ENCODE measurements around the gene IL9. TPM values are rescaled to one million over a fixed set of nuclear protein-coding genes. Genes with fewer than 3 reads are reported as not detected.
A peak's percentile ranks its signal among the peaks of the same experiment; 100 is the strongest.

The IL9 gene
- total RNA-seq, result not detected
- not detected for polyA plus RNA-seq
- long read RNA-seq, donor 1, result 0 reads
- long read RNA-seq, donor 2, result 0 reads
- long read RNA-seq, donor 3, result 0 reads
- long read RNA-seq, donor 4, result 0 reads

DNA sequence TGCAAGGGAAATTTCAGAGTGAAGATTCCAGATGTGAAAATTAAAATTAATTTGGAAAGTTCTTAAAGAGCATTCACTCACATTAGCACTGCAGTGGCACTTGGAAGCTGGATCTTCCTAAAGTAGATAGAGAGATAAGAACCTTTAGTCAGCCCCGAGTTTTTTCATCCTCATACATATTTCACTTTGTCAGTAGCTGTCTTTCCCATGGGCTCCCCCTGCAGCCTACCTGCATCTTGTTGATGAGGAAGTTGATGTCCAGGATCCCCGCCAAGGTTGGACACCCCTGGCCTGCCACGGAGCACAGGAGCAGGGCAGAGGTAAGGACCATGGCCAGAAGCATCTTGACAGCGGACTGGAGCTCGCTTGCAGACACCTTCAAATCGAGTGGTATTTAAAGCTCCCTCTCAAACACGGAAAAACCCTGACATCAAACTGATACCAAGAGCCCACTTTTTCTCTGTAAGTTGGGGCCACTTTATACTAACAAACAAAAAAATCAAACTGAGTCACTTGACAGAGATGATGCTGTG, at the start of gene IL9:
Gene IL9, minus strand, starts transcription at position 368 of the 533 bp plus-strand sequence. Its CDS starts 25 bp downstream, at position 343.
- intact Hi-C loops (cut with DNase I), result no loop called here
- 31% methylated on average over 7 of the region's 7 CpGs for WGBS
- H3K27me3 ChIP-seq (ENCODE audit: control insufficient read depth, insufficient read depth), result no peaks in the 10 kb centered on the region

DNA sequence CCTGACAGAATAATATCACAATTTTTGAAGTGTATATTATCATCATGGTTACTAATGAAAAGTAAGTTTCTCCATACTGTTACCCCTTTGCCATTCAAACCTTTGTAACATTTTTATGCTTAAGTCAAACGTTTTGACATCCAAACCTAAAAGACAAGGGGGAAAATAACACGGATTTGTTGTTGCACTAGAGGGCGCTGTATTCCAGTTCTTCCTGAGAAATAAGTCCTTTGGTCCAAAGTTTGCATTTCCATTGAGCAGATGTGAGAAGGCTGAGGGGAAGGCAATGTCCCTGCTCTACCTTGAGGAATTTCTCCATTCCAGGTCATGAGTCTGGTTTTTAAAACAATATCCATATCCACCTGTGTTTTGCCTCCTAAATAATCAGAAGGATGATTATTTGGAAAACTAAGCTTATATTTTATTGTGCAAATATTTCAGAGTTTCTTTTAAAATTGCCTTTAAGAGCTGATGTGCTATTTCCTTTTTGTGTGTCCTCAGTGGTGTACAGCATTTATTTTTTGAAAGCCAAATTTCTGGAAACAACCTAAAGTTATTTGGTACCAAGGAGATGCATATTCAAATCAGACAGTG, 49.4 kb upstream of the IL9 start:
- ATAC-seq, result peak; percentile 26 to 54
- Histone ChIP-seq H3K27me3 (ENCODE audit: control insufficient read depth, insufficient read depth) (no peaks in the 10 kb centered on the region), H3K4me3 (ENCODE audit: low read length) (no peak overlapping the region), H3K4me1 (ENCODE audit: control insufficient read depth, insufficient read depth, low read length) (no peaks in the 10 kb centered on the region), H3K9me3 (ENCODE audit: control insufficient read depth, low read length) (no peaks in the 10 kb centered on the region), H3K27ac (ENCODE audit: low read length) (no peak overlapping the region)
- intact Hi-C loops (cut with DNase I), result loop anchor here (5.0 to 10.0 kb wide), 7 partner anchors 110 to 267 kb away; no protein-coding TSS in a partner anchor
- WGBS, result 0% methylated on average over 3 of the region's 3 CpGs
- peak in 1 of 3 donors; percentile 17 for DNase-seq

More for the DNA sequence above, at the start of gene IL9:
- Histone ChIP-seq H3K9me3 (ENCODE audit: control insufficient read depth, low read length) (no peaks in the 10 kb centered on the region), H3K4me3 (ENCODE audit: low read length) (no peak within 1 kb of the TSS), H3K4me1 (ENCODE audit: control insufficient read depth, insufficient read depth, low read length) (peaks cover 5% of the 10 kb centered on the region), H3K27ac (ENCODE audit: low read length) (no peak within 1 kb of the TSS)
- ATAC-seq (no peak), DNase-seq (no peak)

DNA sequence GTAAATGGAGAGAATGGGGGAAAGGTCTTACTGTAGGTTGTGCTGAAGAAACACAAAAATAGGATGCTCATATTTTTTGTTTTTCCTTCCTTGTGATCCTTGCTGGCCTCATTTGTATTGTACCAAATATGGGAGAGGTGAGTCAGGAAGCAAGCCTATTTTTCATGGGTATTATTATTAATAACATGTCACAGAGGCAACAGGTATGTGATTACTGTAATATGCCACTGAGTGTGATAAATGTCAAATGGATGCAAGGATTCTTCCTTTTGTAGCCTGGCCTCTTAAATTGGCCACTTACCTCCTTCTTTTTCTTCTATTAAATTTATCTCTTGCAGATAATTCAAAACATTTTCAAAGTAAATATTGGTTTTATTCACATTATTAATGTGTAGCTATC, 48.9 kb upstream of the IL9 start:
- ATAC-seq, result no peak

GRCh38 chr5:135942202-135942771, 46.6 kb upstream of the IL9 start:
- H3K4me3 ChIP-seq (ENCODE audit: low read length), result no peak overlapping the region
- no peaks in the 10 kb centered on the region for H3K4me1 ChIP-seq (ENCODE audit: control insufficient read depth, insufficient read depth, low read length)
- WGBS, result 63% methylated on average over 3 of the region's 3 CpGs
- ATAC-seq (no peak), DNase-seq (no peak)
- intact Hi-C loops (cut with DNase I), result loop anchor here in 3 of 4 donors (5.0 to 10.0 kb wide), 5 partner anchors 113 to 233 kb away; no protein-coding TSS in a partner anchor
- no peak overlapping the region for H3K27ac ChIP-seq (ENCODE audit: low read length)
- H3K9me3 ChIP-seq (ENCODE audit: control insufficient read depth, low read length), result no peaks in the 10 kb centered on the region
- H3K27me3 ChIP-seq (ENCODE audit: control insufficient read depth, insufficient read depth), result no peaks in the 10 kb centered on the region

More for the DNA sequence above, 48.9 kb upstream of the IL9 start:
- intact Hi-C loops (cut with DNase I), result loop anchor here in 3 of 4 donors (5.0 to 10.0 kb wide), 5 partner anchors 110 to 230 kb away; no protein-coding TSS in a partner anchor
- Histone ChIP-seq H3K4me1 (ENCODE audit: control insufficient read depth, insufficient read depth, low read length) (no peaks in the 10 kb centered on the region), H3K27ac (ENCODE audit: low read length) (no peak overlapping the region), H3K4me3 (ENCODE audit: low read length) (no peak overlapping the region), H3K9me3 (ENCODE audit: control insufficient read depth, low read length) (no peaks in the 10 kb centered on the region), H3K27me3 (ENCODE audit: control insufficient read depth, insufficient read depth) (no peaks in the 10 kb centered on the region)
- DNase-seq, result no peak

GRCh38 chr5:135941711-135942110, 46.1 kb upstream of the IL9 start:
- no peak overlapping the region for H3K27ac ChIP-seq (ENCODE audit: low read length)
- no peak for DNase-seq
- no peaks in the 10 kb centered on the region for H3K4me1 ChIP-seq (ENCODE audit: control insufficient read depth, insufficient read depth, low read length)
- H3K4me3 ChIP-seq (ENCODE audit: low read length), result no peak overlapping the region
- H3K27me3 ChIP-seq (ENCODE audit: control insufficient read depth, insufficient read depth), result no peaks in the 10 kb centered on the region
- intact Hi-C loops (cut with DNase I), result loop anchor here in 3 of 4 donors (5.0 to 10.0 kb wide), 5 partner anchors 113 to 233 kb away; no protein-coding TSS in a partner anchor
- 87% methylated on average over 2 of the region's 2 CpGs for WGBS
- H3K9me3 ChIP-seq (ENCODE audit: control insufficient read depth, low read length), result no peaks in the 10 kb centered on the region
- ATAC-seq, result no peak

GRCh38 chr5:135937245-135937911, 41.7 kb upstream of the IL9 start:
- no peak overlapping the region for H3K4me3 ChIP-seq (ENCODE audit: low read length)
- no peaks in the 10 kb centered on the region for H3K27me3 ChIP-seq (ENCODE audit: control insufficient read depth, insufficient read depth)
- 75% methylated on average over 5 of the region's 5 CpGs for WGBS
- intact Hi-C loops (cut with DNase I), result no loop called here
- ATAC-seq (no peak), DNase-seq (no peak)
- H3K9me3 ChIP-seq (ENCODE audit: control insufficient read depth, low read length), result no peaks in the 10 kb centered on the region
- H3K4me1 ChIP-seq (ENCODE audit: control insufficient read depth, insufficient read depth, low read length), result no peaks in the 10 kb centered on the region
- no peak overlapping the region for H3K27ac ChIP-seq (ENCODE audit: low read length)

DNA sequence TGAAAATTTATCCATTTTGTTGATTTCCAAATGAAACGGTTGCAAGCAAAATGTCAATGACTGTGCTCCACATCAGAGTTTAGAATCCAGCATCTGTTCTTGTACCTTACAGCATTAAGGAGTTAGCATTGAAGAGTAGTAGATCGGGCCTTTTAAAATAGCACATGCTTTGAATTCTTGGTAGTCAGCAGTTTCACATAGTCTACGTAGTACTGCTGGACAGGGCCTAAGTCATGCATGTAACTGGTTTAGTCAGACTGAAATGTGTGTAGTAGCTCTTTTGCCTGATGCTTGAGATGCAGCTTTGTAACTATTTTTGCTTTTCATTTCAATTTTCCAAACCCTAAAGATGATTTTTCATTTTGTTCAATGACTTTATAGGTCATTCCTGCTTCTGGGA, 39.3 kb upstream of the IL9 start:
- H3K9me3 ChIP-seq (ENCODE audit: control insufficient read depth, low read length), result no peaks in the 10 kb centered on the region
- WGBS, result 62% methylated on average over 3 of the region's 3 CpGs
- no peak overlapping the region for H3K27ac ChIP-seq (ENCODE audit: low read length)
- no peaks in the 10 kb centered on the region for H3K4me1 ChIP-seq (ENCODE audit: control insufficient read depth, insufficient read depth, low read length)
- DNase-seq, result no peak
- intact Hi-C loops (cut with DNase I), result no loop called here
- ATAC-seq, result peak in 1 of 2 donors; percentile 38
- H3K27me3 ChIP-seq (ENCODE audit: control insufficient read depth, insufficient read depth), result no peaks in the 10 kb centered on the region
- no peak overlapping the region for H3K4me3 ChIP-seq (ENCODE audit: low read length)

DNA sequence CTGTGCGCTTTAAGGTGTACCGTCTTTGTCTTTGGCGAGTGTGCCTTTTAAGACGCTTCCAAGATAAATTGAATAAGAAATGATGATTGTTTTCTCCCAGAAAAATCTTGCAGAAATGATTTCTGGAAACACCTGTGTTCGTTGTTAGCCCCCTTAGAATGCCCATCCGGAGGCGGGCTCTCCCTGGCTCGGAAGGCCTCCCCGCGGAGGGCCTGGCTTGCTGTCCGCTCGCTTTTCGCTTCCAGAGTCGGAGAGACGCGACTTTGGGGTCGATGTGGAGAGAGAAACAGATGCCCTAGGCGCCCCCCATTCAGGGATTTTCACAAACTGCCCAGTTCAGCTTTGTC, 35.3 kb upstream of the IL9 start:
- no peak overlapping the region for H3K4me3 ChIP-seq (ENCODE audit: low read length)
- no peaks in the 10 kb centered on the region for H3K9me3 ChIP-seq (ENCODE audit: control insufficient read depth, low read length)
- no peak overlapping the region for H3K27ac ChIP-seq (ENCODE audit: low read length)
- 23% methylated on average over 18 of the region's 18 CpGs for WGBS
- ATAC-seq (no peak), DNase-seq (no peak)
- intact Hi-C loops (cut with DNase I), result no loop called here
- H3K4me1 ChIP-seq (ENCODE audit: control insufficient read depth, insufficient read depth, low read length), result no peaks in the 10 kb centered on the region
- H3K27me3 ChIP-seq (ENCODE audit: control insufficient read depth, insufficient read depth), result peaks cover 3% of the 10 kb centered on the region

DNA sequence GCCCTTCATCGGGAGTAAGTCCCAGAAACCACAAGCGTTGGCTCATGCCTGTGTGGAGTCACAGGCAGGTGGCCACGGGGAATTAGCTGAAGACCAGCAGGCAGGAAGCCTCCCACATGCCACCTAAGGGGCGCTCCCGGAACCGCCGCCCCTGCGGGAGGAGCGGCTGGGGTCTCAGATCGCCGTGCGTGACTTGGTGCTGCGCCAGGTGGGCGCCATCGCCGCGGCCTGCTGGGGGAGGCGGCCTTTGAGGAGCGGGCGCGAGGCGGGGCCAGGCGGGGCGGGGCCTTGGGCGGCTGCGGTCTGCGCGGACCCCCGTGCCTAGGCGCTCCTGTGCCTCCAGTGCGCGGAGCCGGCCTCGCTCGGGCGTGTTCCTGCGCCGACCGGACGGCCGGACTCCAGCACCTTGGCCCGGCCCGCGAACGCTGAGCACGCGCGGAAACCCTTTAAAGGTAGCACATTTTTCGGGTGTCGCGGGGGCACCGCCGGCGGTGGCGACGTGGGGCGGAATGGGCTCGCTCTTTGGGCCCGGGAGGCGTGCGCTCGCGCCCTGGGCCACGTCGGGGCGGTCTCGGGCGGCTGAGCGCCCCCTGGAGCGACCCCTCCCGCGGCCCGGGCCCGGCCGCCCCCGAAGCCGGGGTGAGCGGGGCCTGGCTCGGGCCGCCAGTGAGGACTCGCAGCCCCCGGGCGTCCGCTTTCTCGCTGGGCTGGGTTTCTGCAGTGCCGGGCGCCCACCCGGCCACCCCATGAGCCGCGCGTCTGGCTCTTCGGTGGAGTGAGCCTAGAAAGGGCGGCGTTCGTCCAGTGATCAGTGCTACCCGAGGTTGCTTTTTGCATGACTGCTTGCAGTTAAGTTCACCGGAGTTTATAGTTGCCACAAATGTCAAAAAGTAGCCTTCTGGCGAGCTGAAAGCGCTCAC, 34.6 kb upstream of the IL9 start:
- Histone ChIP-seq H3K27me3 (ENCODE audit: control insufficient read depth, insufficient read depth) (peaks cover 3% of the 10 kb centered on the region), H3K27ac (ENCODE audit: low read length) (no peak overlapping the region), H3K4me3 (ENCODE audit: low read length) (peak overlapping the region; percentile 36), H3K4me1 (ENCODE audit: control insufficient read depth, insufficient read depth, low read length) (no peaks in the 10 kb centered on the region), H3K9me3 (ENCODE audit: control insufficient read depth, low read length) (no peaks in the 10 kb centered on the region)
- DNase-seq (peak in 1 of 3 donors; percentile 44), ATAC-seq (no peak)
- WGBS, result 3% methylated on average over 99 of the region's 99 CpGs
- intact Hi-C loops (cut with DNase I), result no loop called here

GRCh38 chr5:135921388-135921787, 25.7 kb upstream of the IL9 start:
- Histone ChIP-seq H3K27ac (ENCODE audit: low read length) (no peak overlapping the region), H3K4me3 (ENCODE audit: low read length) (no peak overlapping the region), H3K4me1 (ENCODE audit: control insufficient read depth, insufficient read depth, low read length) (no peaks in the 10 kb centered on the region), H3K27me3 (ENCODE audit: control insufficient read depth, insufficient read depth) (peaks cover 6% of the 10 kb centered on the region), H3K9me3 (ENCODE audit: control insufficient read depth, low read length) (no peaks in the 10 kb centered on the region)
- DNase-seq (no peak), ATAC-seq (peak in 1 of 2 donors; percentile 36)
- intact Hi-C loops (cut with DNase I), result no loop called here
- 36% methylated on average over 1 of the region's 1 CpG for WGBS
